H1 (cell line): ENCODE measurements around the gene GSX1.

Experiments
- BRCA1 ChIP-seq: IDR thresholded peaks from 2 replicates; pipeline ENCODE4 v1.6.1; 2012; ENCODE audit warnings: low read depth, low read length, improper control_type of control experiment
- CHD2 ChIP-seq: IDR thresholded peaks from 2 replicates; pipeline ENCODE4 v1.6.1; 2012; ENCODE audit warnings: low read length, improper control_type of control experiment
- CTCF ChIP-seq, 3 experiments: IDR thresholded peaks; 1 replicate in 2 of 3; 2 replicates in 1 of 3; pipeline versions ENCODE4 v1.5.1 to v1.6.1; 2011; ENCODE audit warnings: low read length in 3 of 3, mild to moderate bottlenecking in 3 of 3, inconsistent platforms in 2 of 3, low read depth in 1 of 3, moderate library complexity in 1 of 3; ENCODE audit not compliant: insufficient read depth in 1 of 3; ENCODE audit errors: control extremely low read depth in 1 of 3
- EP300 ChIP-seq, 2 experiments: IDR thresholded peaks; 1 replicate in 1 of 2; 2 replicates in 1 of 2; pipeline ENCODE4 v1.6.1; 2011 to 2012; ENCODE audit warnings: low read depth in 2 of 2, low read length in 2 of 2, mild to moderate bottlenecking in 2 of 2, borderline replicate concordance in 1 of 2, inconsistent platforms in 1 of 2, moderate library complexity in 1 of 2
- POLR2A ChIP-seq, 2 experiments: IDR thresholded peaks; 1 replicate in 1 of 2; 2 replicates in 1 of 2; pipeline ENCODE4 v1.6.1; 2011; ENCODE audit warnings: low read depth in 2 of 2, low read length in 2 of 2, mild to moderate bottlenecking in 2 of 2; ENCODE audit errors: control extremely low read depth in 1 of 2
- SP4 ChIP-seq: IDR thresholded peaks from 2 replicates; pipeline ENCODE4 v1.6.1; 2012; ENCODE audit warnings: low read length, inconsistent platforms
- YY1 ChIP-seq: IDR thresholded peaks from 2 replicates; pipeline ENCODE4 v1.6.1; 2011; ENCODE audit warnings: low read depth, mild to moderate bottlenecking, low read length
- ZNF274 ChIP-seq: IDR thresholded peaks from 2 replicates; pipeline ENCODE4 v1.7.0; 2012; ENCODE audit warnings: low read length, borderline replicate concordance; ENCODE audit errors: extremely low read depth

GRCh38 chr13:27783111-27783510 lies 9.2 kb upstream of the GSX1 start:
- TF ChIP-seq POLR2A (IDR thresholded peaks at IDR 0.05; ENCODE audit: control extremely low read depth in 1 of 2, low read depth in 2 of 2, low read length in 2 of 2): no peak
- no peak for TF ChIP-seq CHD2
- TF ChIP-seq CTCF (IDR thresholded peaks at IDR 0.05; ENCODE audit: control extremely low read depth in 1 of 3, insufficient read depth in 1 of 3, low read depth in 1 of 3, low read length in 3 of 3): peak; percentile 42 to 66 (median 64)
- TF ChIP-seq SP4: no peak
- TF ChIP-seq ZNF274: no peak
- no peak for TF ChIP-seq EP300 (IDR thresholded peaks at IDR 0.05; ENCODE audit: borderline replicate concordance in 1 of 2, low read depth in 2 of 2, low read length in 2 of 2)
- TF ChIP-seq BRCA1: no peak
- no peak for TF ChIP-seq YY1
